Esophagus muscularis mucosa (tissue), 4 donors: Measurements from ENCODE around the gene ARHGAP24. TPM values are rescaled to one million over a fixed set of nuclear protein-coding genes. Genes with fewer than 3 reads are reported as not detected.

Experiments used
- DNase-seq: peaks from one replicate; pipeline ENCODE4 v3.0.0-alpha.2; 2017; ENCODE audit errors: extremely low spot score
- H3K27ac ChIP-seq, 4 donors: fragments of 200-600 bp; sonication (generic); replicated peaks in 1 of 4; 1 replicate in 3 of 4; 2 replicates in 1 of 4; pipeline ENCODE4 v1.5.1; 2016 to 2019; ENCODE audit warnings: mild to moderate bottlenecking in 1 of 4
- H3K27me3 ChIP-seq, 4 donors: fragments of 200-600 bp; sonication (generic); one replicate each; pipeline versions ENCODE4 v1.5.1 to v1.6.0; 2016 to 2019
- H3K36me3 ChIP-seq, 4 donors: fragments of 200-600 bp; sonication (generic); one replicate each; pipeline ENCODE4 v1.5.1; 2016 to 2019
- H3K4me1 ChIP-seq, 4 donors: fragments of 200-600 bp; sonication (generic); one replicate each; pipeline ENCODE4 v1.5.1; 2016 to 2019
- H3K4me3 ChIP-seq, 4 donors: fragments of 200-600 bp; sonication (generic); 1 replicate in 2 of 4; 2 replicates in 2 of 4; pipeline ENCODE4 v1.5.1; 2016 to 2019; ENCODE audit warnings: mild to moderate bottlenecking in 4 of 4, moderate library complexity in 1 of 4
- H3K9me3 ChIP-seq, 4 donors: fragments of 200-600 bp; sonication (generic); 1 replicate in 3 of 4; 2 replicates in 1 of 4; pipeline ENCODE4 v1.5.1; 2016 to 2019
- EP300 ChIP-seq: sonication (generic); formaldehyde crosslinking; IDR thresholded peaks from one replicate; pipeline ENCODE4 v1.6.1; 2017; ENCODE audit warnings: antibody characterized with exemption
- POLR2A ChIP-seq: fragments of 450-650 bp; IDR thresholded peaks from one replicate; pipeline ENCODE4 v1.6.1; 2017; ENCODE audit warnings: antibody characterized with exemption, moderate library complexity, mild to moderate bottlenecking, low read depth
- POLR2AphosphoS5 ChIP-seq, 2 donors: sonication (generic); formaldehyde crosslinking; IDR thresholded peaks; one replicate each; pipeline ENCODE4 v1.6.1; 2017; ENCODE audit warnings: antibody characterized with exemption in 2 of 2
- WGBS: methylation state at CpG from one replicate; pipeline ENCODE4 v1.1.5; 2018; 5-methylcytosine and 5-hydroxymethylcytosine counted together
- intact Hi-C: fragments of 100-400 bp; cut with DNase I; formaldehyde crosslinking; loops from one replicate; pipeline ENCODE4 v1.15.1; 2023
- total RNA-seq, 4 donors: library from RNA; depleted of rRNA; stranded (reverse); fragments of >200 nt; gene quantifications; one replicate each; pipeline versions ENCODE4 v1.1.0 to v1.2.1, GENCODE V29; 2016
- TF ChIP-seq, protein P1 (sequence below), 3 experiments: fragments of 200-600 bp in 2 of 3; fragments of 450-650 bp in 1 of 3; sonication (generic) in 2 of 3; IDR thresholded peaks; one replicate each; pipeline ENCODE4 v1.5.1; 2017 to 2019; ENCODE audit warnings: antibody characterized with exemption in 3 of 3, mild to moderate bottlenecking in 2 of 3, moderate library complexity in 1 of 3

The ARHGAP24 gene
- total RNA-seq, 4 donors from 2014 or later: 17.6 to 30.2 (median 23.6) TPM

GRCh38 chr4:85548116-85548515 lies 73.2 kb downstream of the ARHGAP24 start:
- TF ChIP-seq, protein P1, sequence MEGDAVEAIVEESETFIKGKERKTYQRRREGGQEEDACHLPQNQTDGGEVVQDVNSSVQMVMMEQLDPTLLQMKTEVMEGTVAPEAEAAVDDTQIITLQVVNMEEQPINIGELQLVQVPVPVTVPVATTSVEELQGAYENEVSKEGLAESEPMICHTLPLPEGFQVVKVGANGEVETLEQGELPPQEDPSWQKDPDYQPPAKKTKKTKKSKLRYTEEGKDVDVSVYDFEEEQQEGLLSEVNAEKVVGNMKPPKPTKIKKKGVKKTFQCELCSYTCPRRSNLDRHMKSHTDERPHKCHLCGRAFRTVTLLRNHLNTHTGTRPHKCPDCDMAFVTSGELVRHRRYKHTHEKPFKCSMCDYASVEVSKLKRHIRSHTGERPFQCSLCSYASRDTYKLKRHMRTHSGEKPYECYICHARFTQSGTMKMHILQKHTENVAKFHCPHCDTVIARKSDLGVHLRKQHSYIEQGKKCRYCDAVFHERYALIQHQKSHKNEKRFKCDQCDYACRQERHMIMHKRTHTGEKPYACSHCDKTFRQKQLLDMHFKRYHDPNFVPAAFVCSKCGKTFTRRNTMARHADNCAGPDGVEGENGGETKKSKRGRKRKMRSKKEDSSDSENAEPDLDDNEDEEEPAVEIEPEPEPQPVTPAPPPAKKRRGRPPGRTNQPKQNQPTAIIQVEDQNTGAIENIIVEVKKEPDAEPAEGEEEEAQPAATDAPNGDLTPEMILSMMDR (IDR thresholded peaks at IDR 0.05): no peak
- no peak for TF ChIP-seq POLR2AphosphoS5 (IDR thresholded peaks at IDR 0.05)
- TF ChIP-seq POLR2A: no peak
- TF ChIP-seq EP300: no peak

GRCh38 chr4:85548841-85549240 lies 73.9 kb downstream of the ARHGAP24 start:
- TF ChIP-seq POLR2A: no peak
- TF ChIP-seq POLR2AphosphoS5 (IDR thresholded peaks at IDR 0.05): no peak
- TF ChIP-seq EP300: no peak
- TF ChIP-seq, protein P1 (IDR thresholded peaks at IDR 0.05): no peak
- intact Hi-C loops: no loop called here
- Histone ChIP-seq H3K36me3 (no peaks in the 10 kb centered on the region), H3K4me1 (no peaks in the 10 kb centered on the region), H3K4me3 (no peak overlapping the region), H3K27ac (no peak overlapping the region), H3K9me3 (peaks cover 0 to 4% (median 2%) of the 10 kb centered on the region in 4 donors), H3K27me3 (no peaks in the 10 kb centered on the region)
- DNase-seq: no peak
- WGBS: 43% methylated on average over 2 of the region's 2 CpGs

More at GRCh38 chr4:85548116-85548515, 73.2 kb downstream of the ARHGAP24 start:
- H3K27me3 ChIP-seq: no peaks in the 10 kb centered on the region
- intact Hi-C loops: no loop called here
- no peak for DNase-seq
- no peaks in the 10 kb centered on the region for H3K9me3 ChIP-seq
- no peaks in the 10 kb centered on the region for H3K4me1 ChIP-seq
- WGBS: 83% methylated on average over 2 of the region's 2 CpGs
- H3K4me3 ChIP-seq: no peak overlapping the region
- no peak overlapping the region for H3K27ac ChIP-seq
- no peaks in the 10 kb centered on the region for H3K36me3 ChIP-seq

GRCh38 chr4:85555206-85555605 lies 80.3 kb downstream of the ARHGAP24 start:
- peaks cover 0 to 9% (median 4%) of the 10 kb centered on the region in 4 donors for H3K9me3 ChIP-seq
- 100% methylated on average over 1 of the region's 1 CpG for WGBS
- TF ChIP-seq EP300 (no peak), POLR2A (no peak), POLR2AphosphoS5 (IDR thresholded peaks at IDR 0.05) (no peak)
- TF ChIP-seq, protein P1 (IDR thresholded peaks at IDR 0.05): no peak
- no peak overlapping the region for H3K27ac ChIP-seq
- intact Hi-C loops: no loop called here
- DNase-seq: no peak
- H3K27me3 ChIP-seq: no peaks in the 10 kb centered on the region
- H3K4me1 ChIP-seq: no peaks in the 10 kb centered on the region
- H3K36me3 ChIP-seq: no peaks in the 10 kb centered on the region
- H3K4me3 ChIP-seq: no peak overlapping the region

DNA sequence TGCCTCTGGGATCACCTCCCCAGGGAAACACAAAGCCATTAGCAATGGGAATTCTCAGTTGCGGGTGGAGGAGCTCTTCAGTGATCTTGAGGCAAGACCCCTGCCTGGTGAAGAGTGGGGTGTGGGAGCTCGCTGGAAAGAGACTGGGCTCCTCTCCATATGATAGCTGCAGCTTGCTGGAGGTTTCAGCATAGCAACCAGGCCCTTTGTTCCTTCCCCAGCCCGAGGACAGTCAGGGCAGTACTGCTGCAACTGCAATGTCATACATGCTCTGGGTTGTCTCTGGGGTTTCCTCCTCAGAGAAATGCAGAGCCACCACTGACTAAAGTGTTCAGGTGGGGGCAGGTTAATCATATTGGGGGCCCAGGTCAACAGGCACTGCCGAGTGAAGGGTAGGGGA lies 81.3 kb downstream of the ARHGAP24 start:
- 63% methylated on average over 3 of the region's 4 CpGs for WGBS
- intact Hi-C loops: no loop called here
- H3K9me3 ChIP-seq: peaks cover 0 to 9% (median 4%) of the 10 kb centered on the region in 4 donors
- no peaks in the 10 kb centered on the region for H3K4me1 ChIP-seq
- no peak for DNase-seq
- no peak overlapping the region for H3K4me3 ChIP-seq
- H3K27ac ChIP-seq: no peak overlapping the region
- H3K36me3 ChIP-seq: no peaks in the 10 kb centered on the region
- H3K27me3 ChIP-seq: no peaks in the 10 kb centered on the region
- TF ChIP-seq POLR2A (no peak), POLR2AphosphoS5 (IDR thresholded peaks at IDR 0.05) (no peak), EP300 (no peak)
- TF ChIP-seq, protein P1 (IDR thresholded peaks at IDR 0.05): no peak
